Testis (tissue), 3 donors: ENCODE measurements around the gene RAB7A. TPM values are rescaled to one million over a fixed set of nuclear protein-coding genes. Genes with fewer than 3 reads are reported as not detected.

ENCODE experiments used
- DNase-seq: peaks from one replicate; pipeline ENCODE4 v3.0.0-alpha.2; 2019
- H3K27ac ChIP-seq, 2 donors: fragments of 200-600 bp; sonication (generic); one replicate each; pipeline ENCODE4 v1.5.1; 2019
- H3K27me3 ChIP-seq: fragments of 200-600 bp; sonication (generic); one replicate; pipeline ENCODE4 v1.5.1; 2019
- H3K36me3 ChIP-seq: fragments of 200-600 bp; sonication (generic); one replicate; pipeline ENCODE4 v1.5.1; 2017; ENCODE audit warnings: low read depth; ENCODE audit errors: missing control alignments
- H3K4me1 ChIP-seq: fragments of 200-600 bp; sonication (generic); one replicate; pipeline ENCODE4 v1.5.1; 2019
- H3K4me3 ChIP-seq, 2 donors: fragments of 200-600 bp; sonication (generic); one replicate each; pipeline ENCODE4 v1.5.1; 2017 to 2019
- H3K9me3 ChIP-seq: fragments of 200-600 bp; sonication (generic); one replicate; pipeline ENCODE4 v1.5.1; 2017
- CTCF ChIP-seq, 3 experiments: fragments of 450-650 bp in 2 of 3; fragments of 200-600 bp in 1 of 3; sonication (generic) in 1 of 3; IDR thresholded peaks; one replicate each; pipeline ENCODE4 v1.5.1; 2016 to 2019; ENCODE audit warnings: antibody characterized with exemption in 3 of 3, mild to moderate bottlenecking in 2 of 3, moderate library complexity in 1 of 3
- POLR2A ChIP-seq: fragments of 450-650 bp; IDR thresholded peaks from one replicate; pipeline ENCODE4 v1.6.1; 2017; ENCODE audit warnings: antibody characterized with exemption, mild to moderate bottlenecking, moderate library complexity
- WGBS, 2 donors: methylation state at CpG; one replicate each; pipeline ENCODE4 v1.1.5; 2018; 5-methylcytosine and 5-hydroxymethylcytosine counted together
- intact Hi-C: fragments of 100-400 bp; cut with DNase I; formaldehyde crosslinking; loops from one replicate; pipeline ENCODE4 v1.15.1; 2023; ENCODE audit warnings: low total_unique reads
- polyA plus RNA-seq: library from polyadenylated mRNA; stranded (reverse); fragments of 350-450 nt; fragmentation: Illumina TruSeq; extraction: RNeasy Lipid Tissue Mini Kit (QIAGEN cat#74804); gene quantifications from one replicate; pipeline ENCODE4 v1.2.3, GENCODE V29; 2014; ENCODE audit warnings: low read depth, low replicate concordance; ENCODE audit not compliant: insufficient read depth
- total RNA-seq, 2 donors: library from RNA; depleted of rRNA; stranded (reverse); fragments of >200 nt; gene quantifications; one replicate each; pipeline ENCODE4 v1.2.3, GENCODE V29; 2016

Gene RAB7A
- total and polyA plus RNA-seq, 3 donors from 2014 or later, result 148 to 152 (median 150) TPM

- TF ChIP-seq CTCF (IDR thresholded peaks at IDR 0.05), result no peak
- TF ChIP-seq POLR2A, result no peak
- Histone ChIP-seq H3K36me3 (no peaks in the 10 kb centered on the region), H3K9me3 (no peaks in the 10 kb centered on the region), H3K27me3 (no peaks in the 10 kb centered on the region), H3K27ac (no peak overlapping the region), H3K4me1 (peaks cover 4% of the 10 kb centered on the region), H3K4me3 (no peak overlapping the region)
- WGBS, 2 donors, result 100% methylated on average over 1 of the region's 1 CpG
- no peak for DNase-seq
- intact Hi-C loops, result no loop called here
Measured at GRCh38 chr3:128740621-128741020, 14.6 kb downstream of the RAB7A start.

DNA sequence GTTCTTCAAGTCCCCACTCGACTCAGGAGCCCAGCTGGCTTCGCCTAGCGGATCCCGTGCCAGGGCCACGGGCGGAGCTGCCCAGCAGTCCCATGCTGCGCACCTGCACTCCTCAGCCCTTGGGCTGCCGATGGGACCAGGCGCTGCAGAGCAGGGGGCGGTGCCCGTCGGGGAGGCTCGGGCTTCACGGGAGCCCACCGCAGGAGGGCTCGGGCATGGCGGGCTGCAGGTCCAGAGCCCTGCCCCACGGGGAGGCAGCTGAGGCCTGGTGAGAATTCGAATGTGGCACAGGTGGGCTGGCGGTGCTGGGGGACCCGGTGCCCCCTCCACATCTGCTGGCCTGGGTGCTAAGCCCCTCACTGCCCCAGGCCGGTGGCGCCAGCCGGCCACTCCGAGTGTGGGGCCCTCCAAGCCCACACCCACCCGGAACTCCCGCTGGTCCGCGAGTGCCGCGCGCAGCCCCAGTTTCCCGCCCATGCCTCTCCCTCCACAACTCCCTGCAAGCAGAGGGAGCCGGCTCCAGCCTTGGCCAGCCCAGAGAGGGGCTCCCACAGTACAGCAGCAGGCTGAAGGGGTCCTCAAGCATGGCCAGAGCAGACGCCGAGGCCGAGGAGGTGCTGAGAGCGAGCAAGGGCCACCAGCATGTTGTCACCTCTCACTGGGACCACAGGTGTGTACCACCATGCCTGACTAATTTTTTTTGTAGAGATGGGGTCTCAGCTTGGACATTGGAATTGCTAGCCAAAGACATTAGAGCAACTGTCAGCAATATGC is 17.0 kb downstream of the RAB7A start:
- DNase-seq, result no peak
- Histone ChIP-seq H3K27ac (no peak overlapping the region), H3K4me1 (no peaks in the 10 kb centered on the region), H3K36me3 (no peaks in the 10 kb centered on the region), H3K27me3 (no peaks in the 10 kb centered on the region), H3K4me3 (no peak overlapping the region), H3K9me3 (no peaks in the 10 kb centered on the region)
- 96 to 99% methylated on average over 12 to 32 of the region's 38 CpGs for WGBS, 2 donors
- TF ChIP-seq CTCF (IDR thresholded peaks at IDR 0.05) (no peak), POLR2A (no peak)
- intact Hi-C loops, result no loop called here

- no peaks in the 10 kb centered on the region for H3K4me1 ChIP-seq
- H3K36me3 ChIP-seq, result no peaks in the 10 kb centered on the region
- no peaks in the 10 kb centered on the region for H3K27me3 ChIP-seq
- no peaks in the 10 kb centered on the region for H3K9me3 ChIP-seq
- no peak overlapping the region for H3K4me3 ChIP-seq
- intact Hi-C loops, result no loop called here
- no peak for DNase-seq
- TF ChIP-seq POLR2A (no peak), CTCF (IDR thresholded peaks at IDR 0.05) (no peak)
- H3K27ac ChIP-seq, result no peak overlapping the region
- 89 to 94% methylated on average over 3 of the region's 3 CpGs for WGBS, 2 donors
Measured at GRCh38 chr3:128745742-128746141, 19.8 kb downstream of the RAB7A start.

DNA sequence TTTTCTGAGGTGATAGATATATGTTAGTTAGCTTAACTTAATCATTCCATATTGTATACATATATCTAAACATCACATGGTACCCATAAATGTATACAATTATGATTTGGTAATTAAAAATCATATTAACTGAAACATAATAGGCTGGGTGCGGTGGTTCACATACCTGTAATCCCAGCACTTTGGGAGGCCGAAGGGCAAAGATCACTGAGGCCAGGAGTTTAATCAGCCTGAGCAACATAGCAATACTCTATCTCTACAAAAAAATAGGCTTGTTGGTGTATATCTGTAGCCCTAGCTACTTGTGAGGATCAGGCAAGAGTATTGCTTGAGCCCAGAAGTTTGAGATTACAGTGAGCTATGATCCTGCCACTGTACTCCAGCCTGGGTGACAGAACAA is 20.9 kb downstream of the RAB7A start:
- no peak for TF ChIP-seq CTCF (IDR thresholded peaks at IDR 0.05)
- TF ChIP-seq POLR2A, result no peak
- Histone ChIP-seq H3K9me3 (no peaks in the 10 kb centered on the region), H3K4me3 (no peak overlapping the region), H3K27me3 (no peaks in the 10 kb centered on the region), H3K36me3 (no peaks in the 10 kb centered on the region), H3K27ac (no peak overlapping the region), H3K4me1 (no peaks in the 10 kb centered on the region)
- intact Hi-C loops, result no loop called here
- WGBS, 2 donors, result 97 to 100% methylated on average over 2 of the region's 2 CpGs
- no peak for DNase-seq

- no peaks in the 10 kb centered on the region for H3K36me3 ChIP-seq
- no peaks in the 10 kb centered on the region for H3K27me3 ChIP-seq
- TF ChIP-seq POLR2A (no peak), CTCF (IDR thresholded peaks at IDR 0.05) (no peak)
- WGBS, 2 donors, result 88 to 92% methylated on average over 4 of the region's 4 CpGs
- H3K4me3 ChIP-seq, result no peak overlapping the region
- DNase-seq, result peak; percentile 4
- intact Hi-C loops, result no loop called here
- no peaks in the 10 kb centered on the region for H3K9me3 ChIP-seq
- no peak overlapping the region for H3K27ac ChIP-seq
- no peaks in the 10 kb centered on the region for H3K4me1 ChIP-seq
Measured at GRCh38 chr3:128748557-128748956, 22.6 kb downstream of the RAB7A start.
